Measurements from ENCODE around the gene DOCK9.
"Not testable (repeated sequence)": the region's sequence is repeated elsewhere in the genome, so short reads cannot be mapped to it uniquely, and the experiment has no call there.

The DOCK9 gene

DNA sequence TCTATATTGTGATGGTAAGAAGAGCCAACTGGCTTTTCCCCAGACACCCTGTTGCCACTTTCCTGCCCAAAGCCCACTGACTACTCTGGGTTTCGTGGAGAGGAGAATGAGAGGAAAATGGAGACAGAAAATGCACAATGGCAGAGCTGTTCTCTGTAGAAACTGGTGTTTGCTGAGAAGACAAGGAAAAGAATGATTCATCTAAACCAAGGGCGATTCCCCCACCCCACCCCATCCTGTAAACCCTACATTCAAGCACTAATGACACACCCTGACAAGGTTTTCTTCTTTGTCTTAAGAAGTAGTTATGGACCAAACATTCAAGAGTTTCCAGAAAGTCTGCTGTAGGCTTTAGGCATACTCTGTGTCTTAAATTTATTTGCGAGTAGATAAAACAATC is 68.8 kb downstream of the DOCK9 start:
- Histone ChIP-seq H3K36me3 (ENCODE audit: control insufficient read depth in 1 of 2, insufficient read depth in 2 of 2, low read length in 2 of 2) (no peaks in the 10 kb centered on the region), H3K9ac (ENCODE audit: low read depth in 1 of 2, low read length in 2 of 2) (no peak overlapping the region), H3K4me3 (ENCODE audit: low read depth in 1 of 2, low read length in 2 of 2) (no peak overlapping the region), H3K27me3 (ENCODE audit: control insufficient read depth in 1 of 2, insufficient read depth in 2 of 2, low read length in 2 of 2) (no peaks in the 10 kb centered on the region), H3K27ac (ENCODE audit: low read depth, low read length) (no peak overlapping the region), H3K9me3 (ENCODE audit: control insufficient read depth in 1 of 2, low read length in 2 of 2) (no peaks in the 10 kb centered on the region), H3K4me1 (ENCODE audit: control insufficient read depth in 1 of 2, insufficient read depth in 2 of 2, low read length in 2 of 2) (peaks cover 0 to 6% of the 10 kb centered on the region in 2 donors)

DNA sequence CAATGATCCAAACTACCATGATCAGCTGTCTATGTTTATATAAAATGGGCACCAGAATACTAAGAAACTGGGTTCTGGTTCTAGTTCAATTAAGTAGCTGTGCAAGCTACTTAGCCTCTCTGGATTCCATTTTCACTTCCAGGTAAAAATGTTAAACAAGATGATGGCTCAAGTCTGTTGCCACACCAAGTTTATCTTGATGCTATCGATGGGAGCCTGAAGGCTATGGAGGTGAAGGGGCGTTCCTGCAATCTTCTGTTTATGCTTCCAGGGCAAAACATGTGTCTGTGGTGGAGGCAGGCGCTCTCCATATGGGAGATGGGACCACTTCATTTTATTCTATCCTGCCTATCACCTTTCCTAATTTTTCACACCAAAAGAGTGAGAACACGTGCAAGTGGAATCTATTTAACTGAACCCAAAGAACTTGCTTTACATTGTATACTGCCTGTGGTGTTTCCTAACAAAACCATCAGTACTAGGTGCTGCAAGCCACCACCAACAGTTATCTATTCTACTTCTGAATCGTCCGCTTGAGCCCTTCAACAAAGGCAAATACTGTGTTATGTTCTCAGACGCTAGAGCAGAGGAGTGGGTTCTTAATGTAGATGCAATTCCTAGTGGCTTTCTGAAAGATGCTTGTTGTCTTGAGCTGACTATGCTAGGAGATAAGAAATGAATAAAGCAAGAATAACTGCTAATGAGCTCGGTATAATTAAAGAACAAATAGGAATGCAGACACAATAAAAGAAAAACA is 70.9 kb downstream of the DOCK9 start:
- Histone ChIP-seq H3K9me3 (ENCODE audit: control insufficient read depth in 1 of 2, low read length in 2 of 2) (no peaks in the 10 kb centered on the region), H3K27ac (ENCODE audit: low read depth, low read length) (no peak overlapping the region), H3K4me3 (ENCODE audit: low read depth in 1 of 2, low read length in 2 of 2) (no peak overlapping the region), H3K4me1 (ENCODE audit: control insufficient read depth in 1 of 2, insufficient read depth in 2 of 2, low read length in 2 of 2) (peaks cover 0 to 6% of the 10 kb centered on the region in 2 donors), H3K36me3 (ENCODE audit: control insufficient read depth in 1 of 2, insufficient read depth in 2 of 2, low read length in 2 of 2) (peaks cover 3 to 12% of the 10 kb centered on the region in 2 donors), H3K9ac (ENCODE audit: low read depth in 1 of 2, low read length in 2 of 2) (no peak overlapping the region), H3K27me3 (ENCODE audit: control insufficient read depth in 1 of 2, insufficient read depth in 2 of 2, low read length in 2 of 2) (no peaks in the 10 kb centered on the region)

DNA sequence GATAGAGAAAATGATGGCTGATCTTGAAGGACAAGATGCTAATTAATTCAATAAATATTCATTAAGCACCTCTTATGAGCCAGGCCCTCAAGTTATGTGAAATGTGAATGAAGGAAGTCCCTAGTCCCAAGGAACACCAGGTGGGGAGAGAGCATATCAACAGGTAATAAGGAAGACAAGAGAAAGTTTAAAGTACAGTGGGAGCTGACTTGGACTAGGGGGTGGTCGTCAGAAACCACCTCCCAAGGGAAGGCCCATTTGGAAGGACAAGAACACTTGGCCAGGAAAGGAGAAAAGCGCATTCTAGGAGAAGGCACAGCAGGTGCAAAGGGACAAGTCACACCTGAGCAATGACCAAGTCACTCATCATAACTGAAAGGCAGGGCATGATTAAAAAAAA is 72.7 kb downstream of the DOCK9 start:
- Histone ChIP-seq H3K36me3 (ENCODE audit: control insufficient read depth in 1 of 2, insufficient read depth in 2 of 2, low read length in 2 of 2) (peaks cover 7 to 18% of the 10 kb centered on the region in 2 donors), H3K27ac (ENCODE audit: low read depth, low read length) (no peak overlapping the region), H3K27me3 (ENCODE audit: control insufficient read depth in 1 of 2, insufficient read depth in 2 of 2, low read length in 2 of 2) (no peaks in the 10 kb centered on the region), H3K4me3 (ENCODE audit: low read depth in 1 of 2, low read length in 2 of 2) (no peak overlapping the region), H3K9me3 (ENCODE audit: control insufficient read depth in 1 of 2, low read length in 2 of 2) (no peaks in the 10 kb centered on the region), H3K9ac (ENCODE audit: low read depth in 1 of 2, low read length in 2 of 2) (no peak overlapping the region), H3K4me1 (ENCODE audit: control insufficient read depth in 1 of 2, insufficient read depth in 2 of 2, low read length in 2 of 2) (no peaks in the 10 kb centered on the region)

DNA sequence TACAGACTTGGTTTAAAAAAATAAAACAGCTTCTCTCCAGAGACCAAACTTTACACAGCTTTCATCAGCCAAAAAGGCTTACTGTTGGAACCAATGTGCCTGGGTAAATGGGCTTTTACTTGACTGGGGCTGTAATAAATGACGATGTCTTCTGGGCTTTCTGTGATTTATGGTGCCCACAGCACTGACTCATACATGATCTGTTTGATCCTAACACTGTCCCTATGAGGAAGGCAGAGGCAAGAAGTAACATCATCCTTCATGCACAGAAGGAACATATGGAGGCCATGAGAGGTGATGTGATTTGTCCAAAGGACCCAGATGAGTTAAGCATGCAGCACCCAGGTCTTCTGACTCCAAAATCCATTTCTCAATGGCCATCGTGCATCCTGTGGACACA is 77.4 kb downstream of the DOCK9 start:
- Histone ChIP-seq H3K27ac (ENCODE audit: low read depth, low read length) (no peak overlapping the region), H3K27me3 (ENCODE audit: control insufficient read depth in 1 of 2, insufficient read depth in 2 of 2, low read length in 2 of 2) (no peaks in the 10 kb centered on the region), H3K36me3 (ENCODE audit: control insufficient read depth in 1 of 2, insufficient read depth in 2 of 2, low read length in 2 of 2) (peaks cover 17 to 40% of the 10 kb centered on the region in 2 donors), H3K9me3 (ENCODE audit: control insufficient read depth in 1 of 2, low read length in 2 of 2) (no peaks in the 10 kb centered on the region), H3K4me3 (ENCODE audit: low read depth in 1 of 2, low read length in 2 of 2) (no peak overlapping the region), H3K4me1 (ENCODE audit: control insufficient read depth in 1 of 2, insufficient read depth in 2 of 2, low read length in 2 of 2) (no peaks in the 10 kb centered on the region), H3K9ac (ENCODE audit: low read depth in 1 of 2, low read length in 2 of 2) (no peak overlapping the region)

DNA sequence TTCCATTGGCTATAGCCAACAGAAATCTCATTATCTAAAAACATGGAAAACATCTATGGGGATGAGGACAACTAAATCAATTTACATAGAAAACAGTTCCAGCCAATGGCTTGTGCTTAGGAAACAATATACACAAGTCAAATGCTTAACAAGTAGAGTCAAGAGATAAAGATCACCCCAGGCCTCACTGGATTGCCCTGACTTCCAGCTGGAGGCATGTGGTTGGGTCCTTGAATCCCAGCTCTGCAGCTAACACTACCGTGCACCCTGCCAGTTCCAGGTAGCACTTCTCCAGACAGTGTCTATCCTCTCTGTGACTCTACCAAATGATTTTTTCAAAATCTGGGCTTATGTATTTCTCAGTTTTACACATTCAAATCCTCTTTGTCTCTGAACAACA is 80.2 kb downstream of the DOCK9 start:
- Histone ChIP-seq H3K27me3 (ENCODE audit: control insufficient read depth in 1 of 2, insufficient read depth in 2 of 2, low read length in 2 of 2) (no peaks in the 10 kb centered on the region), H3K9ac (ENCODE audit: low read depth in 1 of 2, low read length in 2 of 2) (no peak overlapping the region), H3K9me3 (ENCODE audit: control insufficient read depth in 1 of 2, low read length in 2 of 2) (no peaks in the 10 kb centered on the region), H3K4me1 (ENCODE audit: control insufficient read depth in 1 of 2, insufficient read depth in 2 of 2, low read length in 2 of 2) (no peaks in the 10 kb centered on the region), H3K27ac (ENCODE audit: low read depth, low read length) (no peak overlapping the region), H3K4me3 (ENCODE audit: low read depth in 1 of 2, low read length in 2 of 2) (no peak overlapping the region), H3K36me3 (ENCODE audit: control insufficient read depth in 1 of 2, insufficient read depth in 2 of 2, low read length in 2 of 2) (peaks cover 17 to 36% of the 10 kb centered on the region in 2 donors)

DNA sequence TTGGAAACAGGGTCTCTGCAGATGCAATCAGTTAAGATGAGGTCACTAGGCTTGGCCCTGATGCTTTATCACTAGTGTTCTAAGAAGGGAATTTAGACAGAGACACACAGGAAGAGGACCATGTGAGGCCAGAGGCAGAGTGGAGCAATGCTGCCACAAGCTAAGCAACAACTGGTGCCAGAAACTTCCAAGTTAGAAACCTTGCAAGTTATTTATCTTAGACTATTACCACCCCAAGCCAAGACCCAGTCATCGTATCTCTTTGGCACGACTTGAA is 81.1 kb downstream of the DOCK9 start:
- Histone ChIP-seq H3K4me1 (ENCODE audit: control insufficient read depth in 1 of 2, insufficient read depth in 2 of 2, low read length in 2 of 2) (no peaks in the 10 kb centered on the region), H3K9ac (ENCODE audit: low read depth in 1 of 2, low read length in 2 of 2) (no peak overlapping the region), H3K27me3 (ENCODE audit: control insufficient read depth in 1 of 2, insufficient read depth in 2 of 2, low read length in 2 of 2) (no peaks in the 10 kb centered on the region), H3K36me3 (ENCODE audit: control insufficient read depth in 1 of 2, insufficient read depth in 2 of 2, low read length in 2 of 2) (peaks cover 14 to 28% of the 10 kb centered on the region in 2 donors), H3K27ac (ENCODE audit: low read depth, low read length) (no peak overlapping the region), H3K9me3 (ENCODE audit: control insufficient read depth in 1 of 2, low read length in 2 of 2) (no peaks in the 10 kb centered on the region), H3K4me3 (ENCODE audit: low read depth in 1 of 2, low read length in 2 of 2) (no peak overlapping the region)

DNA sequence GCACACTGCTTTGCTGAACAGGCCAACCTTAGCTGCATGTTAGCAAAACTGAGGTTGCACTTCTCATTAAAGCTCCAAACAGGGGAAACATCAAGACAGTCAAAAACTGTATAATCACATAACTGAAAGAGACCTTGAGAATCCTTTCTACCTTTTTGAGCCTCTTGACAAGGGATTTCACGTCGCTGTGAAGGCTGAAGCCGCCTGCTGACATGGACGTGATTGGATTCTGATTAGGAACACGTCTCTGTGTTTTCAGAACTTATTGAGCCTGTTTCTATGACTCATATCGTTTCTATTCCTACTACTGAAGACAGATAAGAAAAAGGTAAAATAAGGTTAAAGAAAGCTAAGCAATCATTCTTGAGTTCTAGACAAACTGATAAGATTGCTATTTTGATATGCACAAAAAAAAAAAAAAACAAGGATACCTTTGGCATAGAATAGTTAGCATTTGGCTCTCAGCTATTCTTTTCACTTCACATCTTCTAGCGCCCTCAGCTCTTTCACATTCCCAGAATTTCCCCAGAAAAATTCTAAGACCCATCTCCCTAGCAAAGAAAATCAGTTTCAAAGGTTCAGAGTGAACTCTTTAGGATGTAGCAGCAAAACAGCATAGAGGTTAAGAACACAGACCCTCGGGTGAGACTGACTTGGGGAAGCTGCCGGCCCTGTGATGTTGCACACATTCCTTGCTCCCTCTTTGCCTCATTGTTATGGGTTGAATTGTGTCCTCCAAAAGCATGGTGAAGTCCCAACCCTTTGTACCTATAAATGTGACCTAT is 81.6 kb downstream of the DOCK9 start:
- no peaks in the 10 kb centered on the region for H3K9me3 ChIP-seq (ENCODE audit: control insufficient read depth in 1 of 2, low read length in 2 of 2)
- H3K36me3 ChIP-seq (ENCODE audit: control insufficient read depth in 1 of 2, insufficient read depth in 2 of 2, low read length in 2 of 2), result peaks cover 14 to 26% of the 10 kb centered on the region in 2 donors
- H3K27ac ChIP-seq (ENCODE audit: low read depth, low read length), result no peak overlapping the region
- no peak overlapping the region for H3K4me3 ChIP-seq (ENCODE audit: low read depth in 1 of 2, low read length in 2 of 2)
- no peaks in the 10 kb centered on the region for H3K4me1 ChIP-seq (ENCODE audit: control insufficient read depth in 1 of 2, insufficient read depth in 2 of 2, low read length in 2 of 2)
- H3K27me3 ChIP-seq (ENCODE audit: control insufficient read depth in 1 of 2, insufficient read depth in 2 of 2, low read length in 2 of 2), result no peaks in the 10 kb centered on the region
- no peak overlapping the region for H3K9ac ChIP-seq (ENCODE audit: low read depth in 1 of 2, low read length in 2 of 2)

DNA sequence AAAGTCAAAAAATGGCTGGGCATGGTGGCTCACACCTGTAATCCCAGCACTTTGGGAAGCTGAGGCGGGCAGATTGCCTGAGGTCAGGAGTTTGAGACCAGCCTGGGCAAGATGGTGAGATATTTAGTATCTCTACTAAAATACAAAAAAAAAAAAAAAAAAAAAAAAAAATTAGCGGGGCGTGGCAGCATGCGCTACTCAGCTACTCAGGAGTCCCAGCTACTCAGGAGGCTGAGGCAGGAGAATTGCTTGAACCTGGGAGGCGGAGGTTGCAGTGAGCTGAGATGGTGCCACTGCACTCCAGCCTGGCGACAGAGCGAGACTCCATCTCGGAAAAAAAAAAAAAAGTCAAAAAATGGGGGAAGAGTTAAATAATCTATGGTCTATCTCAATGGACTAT is 83.0 kb downstream of the DOCK9 start:
- H3K36me3 ChIP-seq (ENCODE audit: control insufficient read depth in 1 of 2, insufficient read depth in 2 of 2, low read length in 2 of 2), result peaks cover 10 to 18% of the 10 kb centered on the region in 2 donors
- H3K9me3 ChIP-seq (ENCODE audit: control insufficient read depth in 1 of 2, low read length in 2 of 2); H3K4me3 ChIP-seq (ENCODE audit: low read depth in 1 of 2, low read length in 2 of 2); H3K4me1 ChIP-seq (ENCODE audit: control insufficient read depth in 1 of 2, insufficient read depth in 2 of 2, low read length in 2 of 2); H3K27me3 ChIP-seq (ENCODE audit: control insufficient read depth in 1 of 2, insufficient read depth in 2 of 2, low read length in 2 of 2); H3K27ac ChIP-seq (ENCODE audit: low read depth, low read length); H3K9ac ChIP-seq (ENCODE audit: low read depth in 1 of 2, low read length in 2 of 2): not testable (repeated sequence)

DNA sequence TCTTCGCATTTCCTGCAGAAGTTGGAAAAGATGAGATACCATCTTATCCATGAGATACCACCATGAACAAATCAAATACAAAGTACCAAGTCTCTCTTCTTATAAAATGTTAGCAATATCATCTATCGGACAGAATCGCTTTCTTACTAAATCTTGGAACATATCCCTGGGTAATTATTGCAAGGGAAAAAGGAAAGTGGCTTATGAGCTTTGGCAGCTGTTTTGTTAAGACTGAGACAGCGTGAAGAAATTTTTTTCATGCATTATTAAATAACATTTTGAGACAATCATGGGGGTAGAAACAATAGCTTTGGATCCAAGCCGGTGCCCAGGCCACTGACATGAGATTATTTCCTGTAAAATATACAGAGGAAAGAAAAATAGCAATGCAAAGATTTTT is 84.5 kb downstream of the DOCK9 start:
- Histone ChIP-seq H3K36me3 (ENCODE audit: control insufficient read depth in 1 of 2, insufficient read depth in 2 of 2, low read length in 2 of 2) (peaks cover 7 to 18% of the 10 kb centered on the region in 2 donors), H3K4me1 (ENCODE audit: control insufficient read depth in 1 of 2, insufficient read depth in 2 of 2, low read length in 2 of 2) (peaks cover 7 to 11% of the 10 kb centered on the region in 2 donors), H3K27ac (ENCODE audit: low read depth, low read length) (no peak overlapping the region), H3K4me3 (ENCODE audit: low read depth in 1 of 2, low read length in 2 of 2) (no peak overlapping the region), H3K27me3 (ENCODE audit: control insufficient read depth in 1 of 2, insufficient read depth in 2 of 2, low read length in 2 of 2) (no peaks in the 10 kb centered on the region), H3K9ac (ENCODE audit: low read depth in 1 of 2, low read length in 2 of 2) (no peak overlapping the region), H3K9me3 (ENCODE audit: control insufficient read depth in 1 of 2, low read length in 2 of 2) (no peaks in the 10 kb centered on the region)

DNA sequence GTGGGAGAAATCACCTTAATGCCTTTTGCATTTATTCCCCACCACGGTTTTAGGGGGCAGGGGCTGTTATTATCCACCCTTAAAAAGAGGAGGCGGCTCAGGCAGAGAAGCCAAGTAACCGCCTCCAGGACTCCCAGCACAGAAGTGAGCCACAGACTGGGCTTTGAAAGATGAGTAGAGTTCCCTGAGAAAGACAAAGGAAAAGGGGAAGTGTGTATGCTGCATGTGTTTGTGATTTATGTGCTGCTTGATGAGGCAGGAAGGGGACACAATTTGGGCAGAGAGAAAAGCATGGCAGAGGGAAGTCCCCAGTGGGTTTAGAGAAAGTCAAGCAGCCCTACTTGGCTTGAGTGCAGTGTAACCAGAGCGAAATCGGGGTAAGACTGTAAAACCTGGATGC is 85.0 kb downstream of the DOCK9 start:
- H3K27me3 ChIP-seq (ENCODE audit: control insufficient read depth in 1 of 2, insufficient read depth in 2 of 2, low read length in 2 of 2), result no peaks in the 10 kb centered on the region
- H3K36me3 ChIP-seq (ENCODE audit: control insufficient read depth in 1 of 2, insufficient read depth in 2 of 2, low read length in 2 of 2), result peaks cover 7 to 14% of the 10 kb centered on the region in 2 donors
- H3K4me1 ChIP-seq (ENCODE audit: control insufficient read depth in 1 of 2, insufficient read depth in 2 of 2, low read length in 2 of 2), result peaks cover 7 to 11% of the 10 kb centered on the region in 2 donors
- H3K4me3 ChIP-seq (ENCODE audit: low read depth in 1 of 2, low read length in 2 of 2), result no peak overlapping the region
- H3K9ac ChIP-seq (ENCODE audit: low read depth in 1 of 2, low read length in 2 of 2), result no peak overlapping the region
- H3K9me3 ChIP-seq (ENCODE audit: control insufficient read depth in 1 of 2, low read length in 2 of 2), result no peaks in the 10 kb centered on the region
- H3K27ac ChIP-seq (ENCODE audit: low read depth, low read length), result no peak overlapping the region

Measured in duodenal mucosa (tissue), 2 donors.